Measurements from ENCODE around the gene GHR. TPM values are rescaled to one million over a fixed set of nuclear protein-coding genes. Genes with fewer than 3 reads are reported as not detected.

The GHR gene
- total and polyA plus RNA-seq, 3 donors from 2014 or later: 3.3 to 4.7 (median 3.7) TPM

DNA sequence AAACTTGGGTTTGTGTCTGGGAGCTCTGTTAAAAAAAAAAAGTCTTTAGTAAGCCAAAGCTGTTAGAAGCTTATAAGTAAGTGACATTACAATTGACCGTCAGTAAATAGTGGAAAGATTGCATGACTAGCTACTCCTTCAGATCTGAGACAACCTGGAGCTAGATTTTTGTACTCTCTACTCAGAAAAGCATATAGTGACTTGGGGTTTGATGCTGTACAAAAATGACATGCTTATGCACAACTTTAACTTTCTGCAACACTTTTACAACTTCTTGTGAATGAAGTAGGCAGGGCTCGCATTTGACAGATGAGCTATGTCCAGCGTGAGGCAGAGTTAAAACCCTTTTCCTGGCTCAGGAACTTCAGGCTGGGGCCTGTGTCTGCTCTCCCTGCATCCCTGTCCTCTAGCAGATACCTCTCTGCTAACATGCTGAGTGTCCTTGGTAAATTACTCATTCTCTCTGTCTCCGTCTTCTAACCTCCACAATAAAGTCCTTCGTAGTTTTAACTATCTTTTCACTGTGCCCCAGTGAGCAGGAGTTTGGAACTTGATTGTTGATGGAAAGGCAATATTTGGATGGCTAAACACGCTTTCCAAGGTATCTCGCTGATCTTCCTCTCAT, 471 bp upstream of the GHR start:
- TF ChIP-seq POLR2A (IDR thresholded peaks at IDR 0.05): no peak
- TF ChIP-seq, protein P1, sequence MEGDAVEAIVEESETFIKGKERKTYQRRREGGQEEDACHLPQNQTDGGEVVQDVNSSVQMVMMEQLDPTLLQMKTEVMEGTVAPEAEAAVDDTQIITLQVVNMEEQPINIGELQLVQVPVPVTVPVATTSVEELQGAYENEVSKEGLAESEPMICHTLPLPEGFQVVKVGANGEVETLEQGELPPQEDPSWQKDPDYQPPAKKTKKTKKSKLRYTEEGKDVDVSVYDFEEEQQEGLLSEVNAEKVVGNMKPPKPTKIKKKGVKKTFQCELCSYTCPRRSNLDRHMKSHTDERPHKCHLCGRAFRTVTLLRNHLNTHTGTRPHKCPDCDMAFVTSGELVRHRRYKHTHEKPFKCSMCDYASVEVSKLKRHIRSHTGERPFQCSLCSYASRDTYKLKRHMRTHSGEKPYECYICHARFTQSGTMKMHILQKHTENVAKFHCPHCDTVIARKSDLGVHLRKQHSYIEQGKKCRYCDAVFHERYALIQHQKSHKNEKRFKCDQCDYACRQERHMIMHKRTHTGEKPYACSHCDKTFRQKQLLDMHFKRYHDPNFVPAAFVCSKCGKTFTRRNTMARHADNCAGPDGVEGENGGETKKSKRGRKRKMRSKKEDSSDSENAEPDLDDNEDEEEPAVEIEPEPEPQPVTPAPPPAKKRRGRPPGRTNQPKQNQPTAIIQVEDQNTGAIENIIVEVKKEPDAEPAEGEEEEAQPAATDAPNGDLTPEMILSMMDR (IDR thresholded peaks at IDR 0.05): no peak
- peaks cover 9% of the 10 kb centered on the region for H3K4me1 ChIP-seq
- H3K36me3 ChIP-seq (ENCODE audit: low read depth, missing control alignments): no peaks in the 10 kb centered on the region
- peak overlapping the region in 1 of 2 donors; percentile 82 for H3K27ac ChIP-seq
- H3K4me3 ChIP-seq: peak overlapping the region; percentile 72 to 74
- no peaks in the 10 kb centered on the region for H3K9me3 ChIP-seq
- no peaks in the 10 kb centered on the region for H3K27me3 ChIP-seq
- intact Hi-C loops (cut with DNase I; ENCODE audit: low total_unique reads): no loop called here
- DNase-seq: no peak
- WGBS, 2 donors: 3 to 7% methylated on average over 7 of the region's 7 CpGs

DNA sequence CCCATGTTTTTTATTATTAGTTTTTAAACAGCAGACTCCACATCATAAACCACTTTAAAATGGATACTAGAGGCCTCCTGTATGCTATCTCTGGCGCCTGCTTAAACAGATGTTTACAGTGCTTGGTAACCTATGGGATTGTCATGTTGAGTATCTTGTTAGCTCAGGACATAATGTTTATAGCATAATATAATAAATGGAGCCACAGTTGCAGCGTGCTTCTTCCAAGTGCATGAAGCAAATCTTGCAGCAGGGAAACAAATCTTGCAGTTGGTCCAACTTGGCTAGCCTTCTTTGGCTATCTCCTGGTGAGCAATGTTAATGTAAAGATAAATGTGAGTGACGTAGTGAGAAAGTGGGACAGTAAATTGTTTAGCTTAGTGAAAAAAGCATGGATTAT, 2.8 kb downstream of the GHR start:
- 82 to 84% methylated on average over 3 of the region's 3 CpGs for WGBS, 2 donors
- intact Hi-C loops (cut with DNase I; ENCODE audit: low total_unique reads): no loop called here
- DNase-seq: no peak
- Histone ChIP-seq H3K27me3 (no peaks in the 10 kb centered on the region), H3K4me1 (peaks cover 9% of the 10 kb centered on the region), H3K36me3 (ENCODE audit: low read depth, missing control alignments) (no peaks in the 10 kb centered on the region), H3K9me3 (no peaks in the 10 kb centered on the region), H3K27ac (no peak overlapping the region), H3K4me3 (no peak overlapping the region)
- TF ChIP-seq, protein P1 (IDR thresholded peaks at IDR 0.05): no peak
- no peak for TF ChIP-seq POLR2A (IDR thresholded peaks at IDR 0.05)

DNA sequence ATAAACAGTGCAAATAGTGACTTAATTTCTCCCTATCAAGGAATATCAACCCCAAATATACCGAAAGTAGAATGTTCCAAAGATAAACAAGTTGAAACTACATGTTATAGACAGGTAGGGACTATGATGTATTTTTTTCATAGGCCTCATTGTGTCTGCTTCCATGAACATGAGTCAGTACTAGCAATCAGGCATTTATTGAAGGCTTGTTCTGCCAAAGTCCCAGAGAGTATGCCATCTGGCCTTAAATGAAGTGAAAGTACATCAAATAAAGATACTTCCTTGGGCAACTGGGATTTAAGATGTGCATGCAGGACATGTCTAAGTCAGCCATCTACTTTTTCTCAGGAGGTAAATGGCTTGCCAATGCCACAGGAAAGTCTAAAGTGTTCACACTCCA, 6.5 kb downstream of the GHR start:
- Histone ChIP-seq H3K9me3 (no peaks in the 10 kb centered on the region), H3K27me3 (no peaks in the 10 kb centered on the region), H3K27ac (no peak overlapping the region), H3K4me3 (no peak overlapping the region), H3K36me3 (ENCODE audit: low read depth, missing control alignments) (no peaks in the 10 kb centered on the region), H3K4me1 (peaks cover 8% of the 10 kb centered on the region)
- 93 to 94% methylated on average over 1 of the region's 1 CpG for WGBS, 2 donors
- no peak for DNase-seq
- TF ChIP-seq, protein P1 (IDR thresholded peaks at IDR 0.05): no peak
- TF ChIP-seq POLR2A (IDR thresholded peaks at IDR 0.05): no peak
- intact Hi-C loops (cut with DNase I; ENCODE audit: low total_unique reads): no loop called here

DNA sequence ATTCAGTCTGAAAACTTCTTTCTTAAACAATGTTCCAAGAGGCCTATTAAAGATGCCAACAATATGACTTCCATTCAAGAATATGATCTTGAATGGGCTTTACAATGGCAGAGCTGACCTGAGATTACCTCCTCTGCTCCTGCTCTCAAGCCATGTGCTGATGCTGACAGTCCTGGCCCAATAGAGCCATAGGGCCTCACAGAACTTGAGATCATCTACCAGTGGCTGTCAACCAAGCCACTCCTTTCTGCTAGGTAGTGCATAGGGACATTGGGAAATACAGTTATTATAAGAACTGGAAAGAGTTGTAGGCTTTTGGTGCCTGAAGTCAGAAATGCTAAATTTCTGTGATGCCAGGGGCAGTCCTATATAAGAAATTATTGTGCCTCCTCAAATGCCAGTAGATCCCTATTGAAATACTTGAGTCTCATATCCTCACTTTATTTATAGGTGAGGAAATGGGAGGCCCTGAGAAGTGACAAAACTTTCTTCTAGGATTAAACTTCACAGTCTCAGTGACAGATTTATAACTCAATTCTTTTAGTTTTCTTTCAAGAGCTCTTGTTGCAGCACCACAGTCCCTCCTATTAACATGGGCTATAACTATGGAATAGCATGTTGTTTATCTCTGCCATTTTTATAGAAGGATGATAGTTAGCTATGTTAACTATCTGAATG, 10.9 kb downstream of the GHR start:
- no peak for DNase-seq
- no peak for TF ChIP-seq POLR2A (IDR thresholded peaks at IDR 0.05)
- TF ChIP-seq, protein P1 (IDR thresholded peaks at IDR 0.05): no peak

DNA sequence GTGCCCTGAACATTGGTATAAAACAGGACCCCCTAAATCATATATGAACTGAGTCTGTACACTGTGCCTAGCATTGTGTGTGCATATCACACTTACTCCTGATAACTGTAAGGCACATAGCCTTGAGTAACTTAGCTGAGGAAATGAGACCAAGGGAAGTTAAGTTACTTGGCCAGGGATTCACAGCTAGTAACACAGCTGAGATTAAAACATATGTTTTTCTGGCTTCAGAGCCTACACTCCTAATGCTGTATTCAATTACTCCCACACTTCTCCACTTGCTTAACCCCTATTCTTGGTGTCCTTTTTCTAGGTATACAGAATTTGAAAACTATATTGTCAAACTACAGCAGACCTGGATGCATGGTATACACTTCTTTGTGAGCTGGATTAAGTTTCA, 12.8 kb downstream of the GHR start:
- no peak overlapping the region for H3K27ac ChIP-seq
- no peaks in the 10 kb centered on the region for H3K4me1 ChIP-seq
- intact Hi-C loops (cut with DNase I; ENCODE audit: low total_unique reads): no loop called here
- TF ChIP-seq, protein P1 (IDR thresholded peaks at IDR 0.05): no peak
- TF ChIP-seq POLR2A (IDR thresholded peaks at IDR 0.05): no peak
- H3K9me3 ChIP-seq: no peaks in the 10 kb centered on the region
- H3K4me3 ChIP-seq: no peak overlapping the region
- no peak for DNase-seq
- no peaks in the 10 kb centered on the region for H3K36me3 ChIP-seq (ENCODE audit: low read depth, missing control alignments)
- no peaks in the 10 kb centered on the region for H3K27me3 ChIP-seq

More for the DNA sequence above, 10.9 kb downstream of the GHR start:
- Histone ChIP-seq H3K27ac (no peak overlapping the region), H3K9me3 (no peaks in the 10 kb centered on the region), H3K36me3 (ENCODE audit: low read depth, missing control alignments) (no peaks in the 10 kb centered on the region), H3K27me3 (no peaks in the 10 kb centered on the region), H3K4me3 (no peak overlapping the region), H3K4me1 (no peaks in the 10 kb centered on the region)
- intact Hi-C loops (cut with DNase I; ENCODE audit: low total_unique reads): no loop called here
